Stomach (tissue), 4 donors: ENCODE results near the gene RECQL.

Experiments used
- CTCF ChIP-seq, 7 experiments: fragments of 450-650 bp in 4 of 7; fragments of 200-600 bp in 3 of 7; sonication (generic) in 3 of 7; IDR thresholded peaks; one replicate each; pipeline ENCODE4 v1.5.1; 2016 to 2019; ENCODE audit warnings: antibody characterized with exemption in 7 of 7, control low read depth in 2 of 7, mild to moderate bottlenecking in 1 of 7
- POLR2A ChIP-seq, 4 donors: fragments of 450-650 bp; IDR thresholded peaks; one replicate each; pipeline ENCODE4 v1.6.1; 2016; ENCODE audit warnings: antibody characterized with exemption in 4 of 4, control low read depth in 2 of 4, mild to moderate bottlenecking in 1 of 4, moderate library complexity in 1 of 4
- POLR2AphosphoS5 ChIP-seq, 3 donors: sonication (generic); formaldehyde crosslinking; IDR thresholded peaks; one replicate each; pipeline ENCODE4 v1.6.1; 2016; ENCODE audit warnings: antibody characterized with exemption in 3 of 3

GRCh38 chr12:21500786-21501257 lies 613 bp downstream of the RECQL start:
- TF ChIP-seq CTCF (IDR thresholded peaks at IDR 0.05) (no peak), POLR2A (IDR thresholded peaks at IDR 0.05) (no peak), POLR2AphosphoS5 (IDR thresholded peaks at IDR 0.05) (no peak)
